H1 (cell line): ENCODE measurements around the gene KRTAP1-5. TPM values are rescaled to one million over a fixed set of nuclear protein-coding genes. Genes with fewer than 3 reads are reported as not detected.

Experiments
- CHD2 ChIP-seq: IDR thresholded peaks from 2 replicates; pipeline ENCODE4 v1.6.1; 2012; ENCODE audit warnings: low read length, improper control_type of control experiment
- EZH2 ChIP-seq: fragments of 200-600 bp; sonication (generic); IDR thresholded peaks from 2 replicates; pipeline ENCODE4 v1.7.1; 2012; ENCODE audit warnings: low read depth, mild to moderate bottlenecking, moderate library complexity, low read length, inconsistent platforms; ENCODE audit not compliant: severe bottlenecking
- KDM1A ChIP-seq: fragments of 200-600, 300-600 bp; sonication (generic); IDR thresholded peaks from 2 replicates; pipeline ENCODE4 v1.7.1; 2016; ENCODE audit warnings: mild to moderate bottlenecking, low read length, borderline replicate concordance
- KDM5A ChIP-seq: fragments of 200-600 bp; IDR thresholded peaks from 2 replicates; pipeline ENCODE4 v1.7.1; 2012; ENCODE audit warnings: mild to moderate bottlenecking, low read length, inconsistent platforms, mixed read lengths
- NANOG ChIP-seq: IDR thresholded peaks from 2 replicates; pipeline ENCODE4 v1.6.1; 2011; ENCODE audit warnings: low read length, low read depth, mild to moderate bottlenecking, inconsistent platforms; ENCODE audit not compliant: insufficient read depth, poor library complexity, severe bottlenecking
- NRF1 ChIP-seq: IDR thresholded peaks from 2 replicates; pipeline ENCODE4 v1.6.1; 2011; ENCODE audit warnings: mild to moderate bottlenecking, low read depth, low read length, improper control_type of control experiment
- USF2 ChIP-seq: IDR thresholded peaks from 2 replicates; pipeline ENCODE4 v1.6.1; 2011; ENCODE audit warnings: low read length, improper control_type of control experiment
- polyA plus RNA-seq, 7 experiments: library from polyadenylated mRNA; depleted of rRNA in 3 of 7; stranded (reverse) in 5 of 7; unstranded in 2 of 7; fragments of >200 nt in 5 of 7; fragments of 200-250 nt in 2 of 7; gene quantifications; 1 replicate in 5 of 7; 2 replicates in 1 of 7; 4 replicates in 1 of 7; pipeline versions ENCODE4 v1.2.1 to v1.2.3, GENCODE V29; 2011 to 2013; ENCODE audit warnings: missing spikeins in 2 of 7, mixed read lengths in 2 of 7
- total RNA-seq: library from RNA; stranded (reverse); fragmentation: NEBNext Ultra II Directional; extraction: Animal tissue kit (Norgen Biotek cat#: 25700); gene quantifications from 2 replicates; pipeline ENCODE4 v1.2.1, GENCODE V29; 2021

KRTAP1-5 gene
- total and polyA plus RNA-seq, 2 of the 8 experiments (the other 6 are each of a cell fraction or from before 2014, with no cell fraction given), result not detected

- no peak for TF ChIP-seq EZH2
- TF ChIP-seq KDM5A, result no peak
- TF ChIP-seq NANOG, result no peak
- no peak for TF ChIP-seq CHD2
- no peak for TF ChIP-seq KDM1A
- no peak for TF ChIP-seq USF2
- no peak for TF ChIP-seq NRF1
- TF ChIP-seq, all 59 proteins: peak for 0
These were observed 40.1 kb downstream of the KRTAP1-5 start (continued) for GRCh38 chr17:40986920-40987319.
